ENCODE data around the gene CPSF4. TPM values are rescaled to one million over a fixed set of nuclear protein-coding genes. Genes with fewer than 3 reads are reported as not detected.

The CPSF4 gene
- total RNA-seq, 1 experiment from 2014 or later: 98.2 TPM

GRCh38 chr7:99406557-99406956, 32.2 kb upstream of the CPSF4 start:
- Histone ChIP-seq H3T11ph (ENCODE audit: low read length) (no peak overlapping the region), H4K91ac (ENCODE audit: insufficient read length, low read depth, low read length) (no peak overlapping the region), H3K9ac (ENCODE audit: extremely low read depth, insufficient read length, low read length) (no peak overlapping the region), H4K20me1 (ENCODE audit: control insufficient read depth, insufficient read depth, insufficient read length) (no peaks in the 10 kb centered on the region), H3K27me3 (ENCODE audit: insufficient read depth, low read length) (no peaks in the 10 kb centered on the region), H3K4me1 (ENCODE audit: insufficient read depth, low read length) (no peaks in the 10 kb centered on the region), H2BK12ac (ENCODE audit: insufficient read length, low read depth, low read length) (no peak overlapping the region), H3K23ac (ENCODE audit: insufficient read length, low read depth, low read length) (no peak overlapping the region), H2BK15ac (ENCODE audit: low read depth, low read length) (no peak overlapping the region), H3K27ac (ENCODE audit: insufficient read length, low read depth, low read length) (no peak overlapping the region), H3K23me2 (ENCODE audit: insufficient read length, low read depth, low read length, poor library complexity, severe bottlenecking) (peaks cover 16% of the 10 kb centered on the region), H2BK120ac (ENCODE audit: low read depth, low read length, poor library complexity, severe bottlenecking) (no peak overlapping the region), H3K14ac (ENCODE audit: insufficient read depth, low read length) (no peak overlapping the region), H3K4me2 (ENCODE audit: insufficient read depth, insufficient read length, low read length) (no peak overlapping the region), H2BK20ac (ENCODE audit: low read depth, low read length, poor library complexity, severe bottlenecking) (no peak overlapping the region), H3K79me2 (ENCODE audit: insufficient read depth, low read length) (peaks cover 36% of the 10 kb centered on the region), H3K9me3 (ENCODE audit: control insufficient read depth, low read depth, low read length) (no peaks in the 10 kb centered on the region), H3K56ac (ENCODE audit: insufficient read length, low read depth, low read length) (no peak overlapping the region), H2AFZ (ENCODE audit: low read length) (no peak overlapping the region), H2AK5ac (ENCODE audit: insufficient read length, low read length) (no peak overlapping the region), H3K4ac (ENCODE audit: low read depth, low read length) (no peak overlapping the region), H2BK5ac (ENCODE audit: insufficient read length, low read length) (no peak overlapping the region), H3K18ac (ENCODE audit: insufficient read length, low read depth, low read length) (no peak overlapping the region), H4K5ac (ENCODE audit: insufficient read length, low read depth, low read length) (no peak overlapping the region), H3K79me1 (ENCODE audit: insufficient read depth, low read depth, low read length, poor library complexity, severe bottlenecking) (peaks cover 12% of the 10 kb centered on the region), H4K8ac (replicated peaks; ENCODE audit: insufficient read length, low read depth, low read length) (no peak overlapping the region)
- no peak for DNase-seq
- no peaks in the 10 kb centered on the region for H3K9me3 Mint-ChIP-seq
- H3K4me1 Mint-ChIP-seq: peaks cover 19 to 23% of the 10 kb centered on the region in 2 experiments
- WGBS (ENCODE audit: extremely low coverage, insufficient read length, low lambda C conversion rate): no CpG with 5 or more reads among the region's 1 CpG
- H3K36me3 Mint-ChIP-seq (ENCODE audit: insufficient read depth in 1 of 3, low read depth in 3 of 3): peaks cover 27 to 58% (median 51%) of the 10 kb centered on the region in 3 experiments
- no peaks in the 10 kb centered on the region for H3K27me3 Mint-ChIP-seq (ENCODE audit: low read depth)
- peak overlapping the region; percentile 95 to 96 for H3K4me3 Mint-ChIP-seq
- peak overlapping the region in 2 of 3 experiments; percentile 40; a peak in 2 of 7 replicates for H3K27ac Mint-ChIP-seq
- no peak for TF ChIP-seq CTCF (conservative IDR thresholded peaks at IDR 0.05)

Data from H9 (cell line).